Measurements from ENCODE around the gene SLC12A5.

SLC12A5 gene

GRCh38 chr20:46006964-46007363, 22.1 kb upstream of the SLC12A5 start:
- no peak for DNase-seq

- no peak for DNase-seq
Observed at GRCh38 chr20:46007671-46008070, 21.3 kb upstream of the SLC12A5 start.

GRCh38 chr20:46009816-46010215, 19.2 kb upstream of the SLC12A5 start:
- no peak for DNase-seq

- no peak for DNase-seq
Observed at GRCh38 chr20:46010491-46011391, 18.3 kb upstream of the SLC12A5 start.

GRCh38 chr20:46011631-46012482, 17.2 kb upstream of the SLC12A5 start:
- peak; percentile 79 for DNase-seq

GRCh38 chr20:46012921-46013320, 16.1 kb upstream of the SLC12A5 start:
- DNase-seq: no peak

- DNase-seq: no peak
Observed at GRCh38 chr20:46013322-46013828, 15.6 kb upstream of the SLC12A5 start.

- peak; percentile 61 for DNase-seq
Observed at GRCh38 chr20:46013829-46014516, 15.0 kb upstream of the SLC12A5 start.

- DNase-seq: no peak
Observed at GRCh38 chr20:46014517-46015396, 14.3 kb upstream of the SLC12A5 start.

GRCh38 chr20:46017272-46017671, 11.7 kb upstream of the SLC12A5 start:
- no peak for DNase-seq

GRCh38 chr20:46018112-46018511, 10.9 kb upstream of the SLC12A5 start:
- DNase-seq: no peak

- no peak for DNase-seq
Observed at GRCh38 chr20:46018611-46019010, 10.4 kb upstream of the SLC12A5 start.

GRCh38 chr20:46020555-46020954, 8.5 kb upstream of the SLC12A5 start:
- DNase-seq: no peak

GRCh38 chr20:46021361-46022359, 7.4 kb upstream of the SLC12A5 start:
- DNase-seq: no peak

- DNase-seq: peak; percentile 63
Observed at GRCh38 chr20:46022411-46023147, 6.4 kb upstream of the SLC12A5 start.

GRCh38 chr20:46023148-46023484, 5.9 kb upstream of the SLC12A5 start:
- no peak for DNase-seq

GRCh38 chr20:46023999-46024398, 5.0 kb upstream of the SLC12A5 start:
- no peak for DNase-seq

- DNase-seq: no peak
Observed at GRCh38 chr20:46025376-46025783, 3.6 kb upstream of the SLC12A5 start.

- peak; percentile 65 for DNase-seq
Observed at GRCh38 chr20:46027245-46027853, 1.7 kb upstream of the SLC12A5 start.

- DNase-seq: no peak
Observed at GRCh38 chr20:46028110-46028509, 905 bp upstream of the SLC12A5 start.
